SIG-M5 treated with dmso at 0.1 percent for 504 hours (cell line): ENCODE measurements around the gene ECI2.

ENCODE experiments used
- DNase-seq: peaks from one replicate; lab custom pipeline; 2025; ENCODE audit not compliant: unreplicated experiment; lab: John Stamatoyannopoulos, UW

The ECI2 gene

GRCh38 chr6:4134841-4135664 lies at the start of gene ECI2:
TSS of gene ECI2 (minus strand) at chr6:4135575. CDS start at chr6:4135560, 15 bp downstream.
- DNase-seq: no peak

DNA sequence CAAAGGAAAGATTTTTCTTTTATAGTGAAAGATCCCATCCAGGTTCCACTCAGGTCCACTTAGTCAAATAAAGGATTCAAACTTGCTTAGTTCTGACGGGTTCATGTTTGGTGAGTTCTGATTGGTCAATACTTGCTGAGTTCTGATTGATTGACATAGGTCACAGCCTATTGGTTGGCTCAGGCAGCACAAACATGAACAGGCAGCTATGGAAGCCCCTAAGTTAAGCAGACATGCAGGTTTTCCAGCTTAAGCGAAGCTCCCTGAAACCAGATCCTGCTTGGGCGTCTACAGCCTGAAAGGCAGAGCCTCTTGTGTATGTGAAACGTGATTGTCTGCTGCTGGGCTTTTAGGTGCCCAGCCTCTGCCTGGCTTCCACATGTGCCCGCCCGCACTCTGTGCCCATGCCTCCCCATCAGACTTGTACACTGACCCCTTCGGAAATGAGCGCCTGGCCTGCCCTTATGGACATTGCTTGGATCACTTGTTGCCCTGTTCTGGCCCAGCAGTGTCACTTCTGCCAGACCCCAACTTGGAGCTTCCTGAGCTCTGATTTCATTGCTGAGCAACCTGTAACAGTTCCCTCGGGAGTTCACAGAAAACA lies 45.4 kb upstream of the ECI2 start:
- no peak for DNase-seq

- no peak for DNase-seq
Measured at GRCh38 chr6:4179960-4180651, 44.7 kb upstream of the ECI2 start.

DNA sequence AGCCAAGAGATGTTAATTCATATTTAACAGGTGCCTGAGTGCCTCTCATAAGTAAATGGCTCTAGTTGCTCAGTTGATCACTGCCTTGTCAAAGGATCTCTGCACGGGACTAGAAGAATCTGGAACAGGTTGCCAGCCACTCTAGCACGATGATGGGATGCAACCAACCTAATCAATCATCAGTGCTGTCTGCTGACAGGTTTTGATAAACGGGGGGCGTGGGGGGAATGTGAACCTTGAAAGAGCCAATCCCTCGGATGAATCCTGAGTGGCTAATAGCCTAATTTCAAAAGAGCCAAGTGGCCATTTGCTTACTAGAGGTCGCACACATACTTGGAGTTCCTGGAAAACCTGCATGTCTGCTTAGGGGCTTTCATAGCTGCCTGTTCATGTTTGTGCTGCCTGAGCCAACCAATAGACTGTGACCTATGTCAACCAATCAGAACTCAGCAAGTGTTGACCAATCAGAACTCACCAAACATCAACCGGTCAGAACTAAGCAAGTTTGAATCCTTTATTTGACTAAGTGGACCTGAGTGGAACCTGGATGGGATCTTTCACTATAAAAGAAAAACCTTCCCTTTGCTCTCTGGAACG lies 43.5 kb upstream of the ECI2 start:
- no peak for DNase-seq

GRCh38 chr6:4176907-4177306 lies 41.5 kb upstream of the ECI2 start:
- no peak for DNase-seq

GRCh38 chr6:4174042-4174441 lies 38.7 kb upstream of the ECI2 start:
- no peak for DNase-seq

DNA sequence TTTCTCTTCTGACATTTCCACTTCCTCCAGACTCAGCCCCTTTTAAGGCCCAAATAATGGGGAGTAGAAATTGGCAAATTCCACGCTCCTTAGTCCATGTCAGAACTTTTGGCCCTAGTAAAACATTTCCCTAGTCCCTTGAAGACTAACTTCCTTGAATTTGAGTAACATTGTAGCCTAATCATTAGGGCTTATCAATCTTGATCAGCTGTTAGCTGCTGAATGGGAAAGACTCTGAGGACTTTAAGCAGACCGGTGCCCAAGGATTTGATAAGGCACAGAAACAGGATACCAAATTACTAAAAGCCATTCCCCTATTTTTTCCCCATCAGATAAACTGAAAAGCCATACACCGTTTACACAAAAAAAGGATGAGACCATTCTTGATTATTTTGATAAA lies 37.0 kb upstream of the ECI2 start:
- DNase-seq: no peak

DNA sequence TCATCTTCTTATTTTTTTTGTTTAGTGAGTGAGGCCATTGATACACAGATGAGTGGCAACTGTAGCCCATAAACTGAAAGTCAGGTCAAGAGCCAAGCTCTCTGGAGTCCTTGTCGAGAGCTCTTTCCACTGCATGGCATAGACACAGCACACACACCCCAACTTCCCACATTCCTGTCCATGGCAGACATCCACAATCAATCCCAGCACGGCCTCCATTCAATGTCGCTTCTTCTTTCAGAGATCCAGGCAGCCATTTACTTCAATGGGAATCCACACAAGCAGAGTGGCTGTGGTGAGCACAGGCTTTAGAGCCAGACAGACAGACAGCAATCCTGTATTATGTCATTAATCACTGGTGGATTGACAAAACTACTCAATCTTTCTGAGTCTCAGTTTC lies 34.9 kb upstream of the ECI2 start:
- DNase-seq: no peak

DNA sequence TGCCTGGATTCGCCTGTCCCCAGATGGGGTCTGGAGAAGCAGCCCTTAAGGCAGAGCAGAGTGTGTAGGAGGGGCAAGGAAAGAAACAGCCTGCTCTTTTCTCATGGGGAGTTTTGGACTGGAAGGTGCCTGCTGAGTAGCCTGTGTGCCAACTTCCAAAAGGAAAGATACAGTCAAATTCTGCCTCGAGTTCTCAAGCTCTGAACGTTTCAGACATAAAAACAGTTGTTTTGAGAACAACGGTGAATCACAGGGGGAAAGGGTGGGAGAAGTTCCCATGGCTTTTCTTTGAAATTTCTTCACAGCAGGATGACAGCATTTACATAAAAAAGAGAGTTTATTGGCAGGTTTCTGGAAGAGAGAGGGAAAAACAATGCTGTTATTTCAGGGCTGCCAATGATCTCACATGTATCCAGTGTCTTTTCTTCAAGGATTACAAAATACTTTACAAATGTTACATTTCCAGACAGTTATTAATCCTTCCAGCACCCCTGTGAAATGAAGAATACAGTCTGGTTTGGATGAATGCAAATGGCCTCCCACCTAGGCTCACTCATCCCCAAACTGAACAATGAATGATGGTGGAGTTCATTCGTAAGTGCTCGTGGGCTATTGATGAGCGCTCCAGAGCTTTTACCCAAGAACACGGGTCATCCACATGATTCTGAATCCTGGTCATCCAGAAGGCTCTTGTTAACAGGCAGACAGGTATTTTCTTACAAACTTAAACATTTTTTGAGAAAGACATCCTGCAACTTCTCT lies 33.8 kb upstream of the ECI2 start:
- DNase-seq: no peak

- DNase-seq: no peak
Measured at GRCh38 chr6:4167833-4168232, 32.5 kb upstream of the ECI2 start.

- no peak for DNase-seq
Measured at GRCh38 chr6:4167123-4167522, 31.7 kb upstream of the ECI2 start.

DNA sequence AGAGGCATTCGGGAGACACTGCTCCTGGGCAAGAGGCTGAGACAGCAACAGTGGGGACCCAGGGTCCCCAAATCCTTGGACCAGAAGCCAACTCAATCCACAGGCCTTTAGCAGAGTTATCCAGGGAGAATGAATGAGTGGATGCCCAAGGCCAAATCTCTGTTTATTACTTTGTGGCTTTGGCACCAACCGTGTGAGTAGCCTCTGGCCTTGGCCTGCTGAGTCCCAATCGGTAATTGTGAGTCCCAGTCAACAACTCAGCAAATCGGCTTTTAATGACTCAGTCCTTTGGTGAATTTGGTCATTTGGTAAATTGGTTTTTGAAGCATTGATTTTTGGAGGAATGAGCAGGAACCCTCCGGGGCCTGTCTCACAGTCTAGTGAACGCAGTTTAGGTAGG lies 29.1 kb upstream of the ECI2 start:
- DNase-seq: no peak

DNA sequence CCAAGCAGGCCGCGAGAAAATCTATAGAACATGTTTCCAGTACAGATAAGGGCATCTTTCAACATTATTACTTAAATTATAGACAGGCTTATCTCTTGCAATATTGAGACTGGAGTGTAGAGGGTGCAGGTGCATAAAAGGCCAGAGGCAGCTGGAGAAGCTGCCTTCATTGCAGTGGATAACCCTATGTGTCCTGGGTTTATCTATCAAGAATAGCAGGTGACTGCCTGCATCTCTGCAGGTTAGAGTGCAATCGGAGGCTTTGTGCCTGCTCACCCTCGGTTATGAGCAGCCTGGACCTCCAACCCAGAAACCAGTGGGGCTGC lies 28.7 kb upstream of the ECI2 start:
- no peak for DNase-seq

DNA sequence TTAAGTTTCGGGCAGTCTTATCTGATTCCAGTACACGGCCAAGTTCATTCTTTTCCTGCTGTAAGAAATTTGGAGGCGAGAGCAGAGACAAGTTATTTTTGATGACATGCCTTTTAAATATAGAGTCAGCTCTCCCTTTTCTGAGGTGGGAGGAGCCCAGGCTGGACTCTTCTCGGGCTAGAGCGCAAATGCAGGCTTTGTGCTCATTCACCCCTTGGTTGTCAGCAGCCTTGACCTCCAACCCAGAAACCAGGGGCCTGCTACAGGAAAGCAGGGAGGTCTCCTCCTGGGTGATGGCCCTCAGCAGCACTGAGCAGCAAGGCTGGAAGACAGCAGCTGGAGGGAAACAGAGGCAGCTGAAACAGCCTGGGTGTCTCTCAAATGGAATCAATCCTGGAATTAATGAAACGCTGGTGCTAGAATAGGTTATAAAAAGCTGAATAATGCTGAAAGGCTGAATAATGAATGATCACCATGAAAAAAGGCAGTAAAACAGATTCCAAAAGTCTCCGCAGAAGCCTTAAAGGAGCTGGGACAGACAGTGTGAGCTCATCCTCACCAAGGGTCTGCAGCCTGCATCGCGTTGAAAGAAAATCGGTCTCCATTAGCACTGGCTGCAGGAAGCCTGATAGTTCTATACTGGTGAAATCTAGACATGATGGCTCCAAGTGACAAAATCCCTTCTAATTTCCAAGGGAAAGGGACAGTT lies 28.2 kb upstream of the ECI2 start:
- DNase-seq: no peak

GRCh38 chr6:4162370-4162769 lies 27.0 kb upstream of the ECI2 start:
- DNase-seq: no peak

DNA sequence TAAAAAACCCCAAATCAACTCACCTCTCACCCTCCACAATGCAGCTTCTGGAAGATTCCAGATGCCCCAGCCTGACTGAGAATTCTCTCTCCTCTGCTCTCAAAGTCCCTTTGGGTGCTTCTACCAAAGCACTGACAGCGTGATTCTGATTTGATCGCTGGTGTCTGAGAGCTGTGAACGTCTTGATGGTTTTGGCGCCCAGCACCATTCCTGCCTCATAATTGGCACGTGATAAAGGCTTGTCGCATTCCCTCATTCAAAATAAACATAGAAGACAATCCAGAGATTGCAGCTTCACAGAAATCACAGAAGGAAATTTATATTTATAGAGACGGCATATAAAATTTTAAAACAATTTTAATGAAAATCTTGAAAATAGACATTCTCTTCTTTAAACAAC lies 24.1 kb upstream of the ECI2 start:
- DNase-seq: no peak

GRCh38 chr6:4157506-4157905 lies 22.1 kb upstream of the ECI2 start:
- DNase-seq: no peak

GRCh38 chr6:4155848-4156466 lies 20.6 kb upstream of the ECI2 start:
- peak; percentile 69 for DNase-seq

GRCh38 chr6:4153514-4153985 lies 18.2 kb upstream of the ECI2 start:
- no peak for DNase-seq

GRCh38 chr6:4145083-4145482 lies 9.7 kb upstream of the ECI2 start:
- no peak for DNase-seq
